GM18873 (cell line): ENCODE measurements around the gene MRPL28.
"Not testable (repeated sequence)": the region's sequence is repeated elsewhere in the genome, so short reads cannot be mapped to it uniquely, and the experiment has no call there.

Experiments used
- ATAC-seq: cut with Tn5 transposase; IDR thresholded peaks from one replicate; pipeline ENCODE4 v1.9.1; 2021; ENCODE audit warnings: mild to moderate bottlenecking, moderate library complexity, moderate number of reproducible peaks; ENCODE audit not compliant: unreplicated experiment, low FRiP score

MRPL28 gene

GRCh38 chr16:342455-343213 is 27.7 kb downstream of the MRPL28 start:
- ATAC-seq, result no peak

- ATAC-seq, result not testable (repeated sequence)
Measured at GRCh38 chr16:341974-342336, 28.4 kb downstream of the MRPL28 start.

- not testable (repeated sequence) for ATAC-seq
Measured at GRCh38 chr16:341095-341973, 29.0 kb downstream of the MRPL28 start.

- no peak for ATAC-seq
Measured at GRCh38 chr16:340370-341091, 29.8 kb downstream of the MRPL28 start.

- no peak for ATAC-seq
Measured at GRCh38 chr16:339680-340079, 30.7 kb downstream of the MRPL28 start.

- ATAC-seq, result no peak
Measured at GRCh38 chr16:337975-338575, 32.3 kb downstream of the MRPL28 start.

GRCh38 chr16:337437-337836 is 32.9 kb downstream of the MRPL28 start:
- ATAC-seq, result no peak

GRCh38 chr16:336269-336668 is 34.1 kb downstream of the MRPL28 start:
- no peak for ATAC-seq

- not testable (repeated sequence) for ATAC-seq
Measured at GRCh38 chr16:334861-335632, 35.3 kb downstream of the MRPL28 start.

GRCh38 chr16:334164-334832 is 36.0 kb downstream of the MRPL28 start:
- not testable (repeated sequence) for ATAC-seq

- no peak for ATAC-seq
Measured at GRCh38 chr16:333406-334094, 36.8 kb downstream of the MRPL28 start.

- not testable (repeated sequence) for ATAC-seq
Measured at GRCh38 chr16:331181-331814, 39.0 kb downstream of the MRPL28 start.

- no peak for ATAC-seq
Measured at GRCh38 chr16:330741-331140, 39.6 kb downstream of the MRPL28 start.

GRCh38 chr16:325375-326145 is 44.8 kb downstream of the MRPL28 start:
- ATAC-seq, result no peak

- ATAC-seq, result no peak
Measured at GRCh38 chr16:324451-325334, 45.6 kb downstream of the MRPL28 start.

- no peak for ATAC-seq
Measured at GRCh38 chr16:324201-324450, 46.2 kb downstream of the MRPL28 start.
